Measurements from ENCODE around the gene TMC5.

TMC5 gene

GRCh38 chr16:19490619-19491018, 72.9 kb downstream of the TMC5 start:
- Histone ChIP-seq H3F3A (ENCODE audit: insufficient read depth, low read length) (no peaks in the 10 kb centered on the region), H3K27me3 (replicated peaks; ENCODE audit: insufficient read depth, low read length) (no peaks in the 10 kb centered on the region), H3K9ac (ENCODE audit: low read length) (no peak overlapping the region), H3K79me2 (ENCODE audit: low read length) (no peaks in the 10 kb centered on the region), H3K4me2 (ENCODE audit: low read depth, low read length) (no peak overlapping the region), H3K4me3 (ENCODE audit: low read length) (no peak overlapping the region), H3K27ac (ENCODE audit: low read length) (no peak overlapping the region), H4K20me1 (ENCODE audit: insufficient read depth, low read length) (no peaks in the 10 kb centered on the region), H3K36me3 (replicated peaks; ENCODE audit: insufficient read depth, low read length) (no peaks in the 10 kb centered on the region), H3K9me3 (replicated peaks; ENCODE audit: insufficient read depth, low read length) (no peaks in the 10 kb centered on the region), H3K4me1 (ENCODE audit: low read length) (no peaks in the 10 kb centered on the region), H3K9me2 (replicated peaks; ENCODE audit: insufficient read depth, low read length) (no peaks in the 10 kb centered on the region), H2AFZ (ENCODE audit: low read length) (no peak overlapping the region)
- TF ChIP-seq CTCF (IDR thresholded peaks at IDR 0.05; ENCODE audit: low read length) (no peak), EZH2phosphoT487 (IDR thresholded peaks at IDR 0.05; ENCODE audit: low read length) (no peak)
- DNase-seq: no peak

- H3K4me3 ChIP-seq (ENCODE audit: low read length): no peak overlapping the region
- H4K20me1 ChIP-seq (ENCODE audit: insufficient read depth, low read length): no peaks in the 10 kb centered on the region
- no peak overlapping the region for H3K9ac ChIP-seq (ENCODE audit: low read length)
- H2AFZ ChIP-seq (ENCODE audit: low read length): no peak overlapping the region
- no peak overlapping the region for H3K27ac ChIP-seq (ENCODE audit: low read length)
- H3K27me3 ChIP-seq (replicated peaks; ENCODE audit: insufficient read depth, low read length): no peaks in the 10 kb centered on the region
- DNase-seq: no peak
- H3K4me1 ChIP-seq (ENCODE audit: low read length): no peaks in the 10 kb centered on the region
- no peaks in the 10 kb centered on the region for H3K9me3 ChIP-seq (replicated peaks; ENCODE audit: insufficient read depth, low read length)
- no peak overlapping the region for H3K4me2 ChIP-seq (ENCODE audit: low read depth, low read length)
- no peaks in the 10 kb centered on the region for H3K9me2 ChIP-seq (replicated peaks; ENCODE audit: insufficient read depth, low read length)
- no peaks in the 10 kb centered on the region for H3K36me3 ChIP-seq (replicated peaks; ENCODE audit: insufficient read depth, low read length)
- no peaks in the 10 kb centered on the region for H3F3A ChIP-seq (ENCODE audit: insufficient read depth, low read length)
- H3K79me2 ChIP-seq (ENCODE audit: low read length): no peaks in the 10 kb centered on the region; the same call in 1 of the 2 replicates
- TF ChIP-seq EZH2 (optimal IDR thresholded peaks at IDR 0.05; ENCODE audit: low read depth, low read length): no peak
- TF ChIP-seq CTCF (IDR thresholded peaks at IDR 0.05; ENCODE audit: low read length): no peak
- no peak for TF ChIP-seq EZH2phosphoT487 (IDR thresholded peaks at IDR 0.05; ENCODE audit: low read length)
Observed at GRCh38 chr16:19497176-19497575, 79.5 kb downstream of the TMC5 start.

- H4K20me1 ChIP-seq (ENCODE audit: insufficient read depth, low read length): no peaks in the 10 kb centered on the region
- no peaks in the 10 kb centered on the region for H3K27me3 ChIP-seq (replicated peaks; ENCODE audit: insufficient read depth, low read length)
- H3K4me2 ChIP-seq (ENCODE audit: low read depth, low read length): no peak overlapping the region
- no peak overlapping the region for H2AFZ ChIP-seq (ENCODE audit: low read length)
- H3K4me3 ChIP-seq (ENCODE audit: low read length): no peak overlapping the region
- H3K9me3 ChIP-seq (replicated peaks; ENCODE audit: insufficient read depth, low read length): no peaks in the 10 kb centered on the region
- no peaks in the 10 kb centered on the region for H3F3A ChIP-seq (ENCODE audit: insufficient read depth, low read length)
- TF ChIP-seq EZH2 (optimal IDR thresholded peaks at IDR 0.05; ENCODE audit: low read depth, low read length) (no peak), EZH2phosphoT487 (IDR thresholded peaks at IDR 0.05; ENCODE audit: low read length) (no peak), CTCF (IDR thresholded peaks at IDR 0.05; ENCODE audit: low read length) (no peak)
- H3K9ac ChIP-seq (ENCODE audit: low read length): no peak overlapping the region
- no peak overlapping the region for H3K27ac ChIP-seq (ENCODE audit: low read length)
- H3K79me2 ChIP-seq (ENCODE audit: low read length): no peaks in the 10 kb centered on the region; the same call in 1 of the 2 replicates
- H3K9me2 ChIP-seq (replicated peaks; ENCODE audit: insufficient read depth, low read length): no peaks in the 10 kb centered on the region
- H3K4me1 ChIP-seq (ENCODE audit: low read length): no peaks in the 10 kb centered on the region
- no peak for DNase-seq
- H3K36me3 ChIP-seq (replicated peaks; ENCODE audit: insufficient read depth, low read length): 0 out of 2 replicates have a peak, but pooled peaks cover under 1% of the 10 kb centered on the region
Observed at GRCh38 chr16:19499006-19499405, 81.3 kb downstream of the TMC5 start.
